ENCODE data around the gene METAP1. TPM values are rescaled to one million over a fixed set of nuclear protein-coding genes. Genes with fewer than 3 reads are reported as not detected.

METAP1 gene
- total RNA-seq, 1 donor: 52.8 TPM

Small RNA genes lying within 50 kb of the gene (small RNA-seq; reads per million reads assigned to genes)
- not detected for gene MIR3684
- not detected for gene RNU7-149P

Other genes starting within 250 kb of the METAP1 start
- gene EIF4E, start 66.6 kb upstream of the METAP1 start, total RNA-seq: 94.9 and 105 TPM in 2 replicates
- 265 and 293 TPM in 2 replicates for gene ADH5, start 93.1 kb downstream of the METAP1 start, total RNA-seq
- not detected in 2 replicates for gene ADH4, start 148.6 kb downstream of the METAP1 start, total RNA-seq
- not detected in 2 replicates for gene ADH6, start 223.5 kb downstream of the METAP1 start, total RNA-seq